ENCODE results near the gene NAV2. TPM values are rescaled to one million over a fixed set of nuclear protein-coding genes. Genes with fewer than 3 reads are reported as not detected.

NAV2 gene
- total RNA-seq, 1 donor from 2014 or later: 11.1 TPM

DNA sequence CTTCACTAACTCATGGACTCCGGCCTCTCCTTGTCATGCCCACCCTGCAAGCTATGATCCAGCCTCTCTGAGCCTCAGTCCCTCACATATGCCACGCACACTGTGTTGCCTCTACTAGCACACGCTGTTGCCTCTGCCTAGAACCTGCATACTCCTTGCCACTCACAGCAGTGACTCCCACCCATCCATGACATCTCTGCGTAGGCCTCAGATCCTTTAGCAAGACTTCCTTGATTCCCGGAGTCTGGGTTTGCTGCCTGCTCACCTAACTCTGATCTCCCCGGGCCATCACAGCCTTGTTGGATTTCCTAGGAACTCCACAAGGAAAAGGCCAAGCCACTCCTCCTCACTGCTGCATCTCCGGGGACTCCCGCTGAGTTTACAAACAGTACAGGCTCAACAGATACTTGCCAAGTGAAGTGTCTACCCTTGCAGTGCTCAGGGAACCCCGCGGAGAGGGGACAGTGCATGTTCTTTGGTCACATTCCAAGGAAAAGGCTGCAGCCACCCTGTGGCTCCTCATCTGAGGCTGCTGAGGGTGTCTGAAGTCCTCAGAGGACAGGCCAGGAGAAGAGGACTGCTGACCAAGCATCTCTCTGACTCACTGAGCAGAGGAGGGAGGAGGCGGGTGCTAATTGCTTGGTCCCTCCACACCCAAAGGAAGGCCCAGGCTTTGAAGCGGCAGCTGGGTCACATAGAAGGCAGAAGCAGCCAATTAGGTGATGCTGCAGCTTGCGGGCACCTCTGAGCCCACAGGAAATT, 42.4 kb upstream of the NAV2 start:
- no peaks in the 10 kb centered on the region for H3K27me3 ChIP-seq (ENCODE audit: control insufficient read depth, insufficient read depth, low read length)
- peak; percentile 37 for DNase-seq (ENCODE audit: low read depth)

DNA sequence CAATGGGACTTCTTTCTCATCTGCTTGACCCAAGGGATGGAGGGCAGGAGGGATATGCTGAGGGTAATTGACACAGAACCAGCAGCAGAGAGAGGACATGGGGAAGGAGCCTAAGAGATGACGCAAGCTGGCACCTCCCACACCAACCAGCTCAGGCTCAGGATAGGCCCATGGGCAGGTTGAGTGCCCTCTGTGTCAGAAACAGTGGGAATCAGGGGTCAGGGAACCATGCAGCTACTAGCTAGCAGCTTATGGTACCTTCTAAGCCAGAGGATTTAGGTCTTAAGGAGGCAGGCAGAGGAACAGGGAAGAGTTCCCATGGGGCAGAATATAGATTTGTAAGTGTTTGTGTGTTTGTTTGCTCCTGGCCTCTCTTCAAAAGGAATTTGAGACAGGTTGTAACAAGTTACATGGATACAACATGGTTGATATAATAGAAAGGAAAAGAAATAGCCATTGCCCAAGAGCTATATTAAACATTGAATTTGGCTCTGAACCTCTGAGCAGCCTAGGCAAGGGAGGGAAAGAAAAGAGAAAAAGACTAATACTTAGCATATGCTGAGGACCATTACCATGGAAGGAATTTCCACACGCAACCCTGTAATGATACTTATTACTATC, 39.9 kb upstream of the NAV2 start:
- H3K4me3 ChIP-seq (ENCODE audit: low read depth, low read length): no peak overlapping the region

More for the DNA sequence above, 42.4 kb upstream of the NAV2 start:
- Histone ChIP-seq H3K4me3 (ENCODE audit: low read depth, low read length) (no peak overlapping the region), H3K36me3 (ENCODE audit: control insufficient read depth, insufficient read depth, low read length) (no peaks in the 10 kb centered on the region)
- TF ChIP-seq, protein P1, sequence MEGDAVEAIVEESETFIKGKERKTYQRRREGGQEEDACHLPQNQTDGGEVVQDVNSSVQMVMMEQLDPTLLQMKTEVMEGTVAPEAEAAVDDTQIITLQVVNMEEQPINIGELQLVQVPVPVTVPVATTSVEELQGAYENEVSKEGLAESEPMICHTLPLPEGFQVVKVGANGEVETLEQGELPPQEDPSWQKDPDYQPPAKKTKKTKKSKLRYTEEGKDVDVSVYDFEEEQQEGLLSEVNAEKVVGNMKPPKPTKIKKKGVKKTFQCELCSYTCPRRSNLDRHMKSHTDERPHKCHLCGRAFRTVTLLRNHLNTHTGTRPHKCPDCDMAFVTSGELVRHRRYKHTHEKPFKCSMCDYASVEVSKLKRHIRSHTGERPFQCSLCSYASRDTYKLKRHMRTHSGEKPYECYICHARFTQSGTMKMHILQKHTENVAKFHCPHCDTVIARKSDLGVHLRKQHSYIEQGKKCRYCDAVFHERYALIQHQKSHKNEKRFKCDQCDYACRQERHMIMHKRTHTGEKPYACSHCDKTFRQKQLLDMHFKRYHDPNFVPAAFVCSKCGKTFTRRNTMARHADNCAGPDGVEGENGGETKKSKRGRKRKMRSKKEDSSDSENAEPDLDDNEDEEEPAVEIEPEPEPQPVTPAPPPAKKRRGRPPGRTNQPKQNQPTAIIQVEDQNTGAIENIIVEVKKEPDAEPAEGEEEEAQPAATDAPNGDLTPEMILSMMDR (IDR thresholded peaks at IDR 0.05; ENCODE audit: insufficient read depth, low read length, severe bottlenecking): no peak
- FAIRE-seq: peak; percentile 95

DNA sequence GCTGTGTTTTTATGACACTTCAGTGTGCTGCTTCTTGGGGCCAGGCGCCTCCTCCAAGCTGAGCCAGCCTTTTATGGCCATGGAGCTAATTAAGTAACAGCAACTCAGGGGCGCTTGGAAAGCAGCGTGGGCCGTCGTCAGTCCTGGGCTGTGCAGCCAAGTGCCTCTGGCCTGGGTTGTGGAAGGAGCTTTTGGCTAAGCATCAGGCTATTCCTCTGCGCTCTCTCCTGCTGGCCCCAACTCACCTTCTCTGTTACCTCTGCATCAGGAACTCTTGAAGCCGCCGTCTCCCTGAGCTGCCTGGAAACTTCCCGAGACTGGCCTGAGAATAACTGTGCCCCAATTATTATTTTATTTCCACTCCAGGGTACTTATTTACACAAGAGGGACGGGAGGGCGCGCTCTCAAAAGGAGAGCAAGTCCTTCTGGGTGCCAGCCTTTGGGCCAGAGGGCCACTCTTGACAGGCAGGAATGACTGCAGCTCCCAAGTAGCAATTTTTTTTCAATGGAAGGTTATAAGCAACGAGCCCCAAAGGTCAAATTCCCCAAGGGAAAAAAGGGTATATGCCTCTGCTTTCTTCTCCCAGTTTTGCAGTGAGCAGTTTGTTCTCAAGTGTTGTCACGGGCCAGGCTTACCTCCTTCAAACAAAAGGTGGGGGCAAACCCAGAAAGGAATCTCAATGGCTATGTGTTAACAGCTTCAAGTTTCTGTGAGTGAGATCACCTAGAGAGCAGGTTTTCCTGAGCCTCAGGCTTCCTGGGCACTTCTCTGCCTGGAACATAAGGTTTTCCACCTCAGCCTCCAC, 38.5 kb upstream of the NAV2 start:
- no peak overlapping the region for H3K4me3 ChIP-seq (ENCODE audit: low read depth, low read length)
- DNase-seq (ENCODE audit: low read depth) (peak; percentile 85), FAIRE-seq (no peak)
- TF ChIP-seq, protein P1 (IDR thresholded peaks at IDR 0.05; ENCODE audit: insufficient read depth, low read length, severe bottlenecking): no peak
- no peaks in the 10 kb centered on the region for H3K27me3 ChIP-seq (ENCODE audit: control insufficient read depth, insufficient read depth, low read length)
- H3K36me3 ChIP-seq (ENCODE audit: control insufficient read depth, insufficient read depth, low read length): no peaks in the 10 kb centered on the region

More for the DNA sequence above, 39.9 kb upstream of the NAV2 start:
- FAIRE-seq (no peak), DNase-seq (ENCODE audit: low read depth) (peak; percentile 89)
- Histone ChIP-seq H3K36me3 (ENCODE audit: control insufficient read depth, insufficient read depth, low read length) (no peaks in the 10 kb centered on the region), H3K27me3 (ENCODE audit: control insufficient read depth, insufficient read depth, low read length) (no peaks in the 10 kb centered on the region)
- TF ChIP-seq, protein P1 (IDR thresholded peaks at IDR 0.05; ENCODE audit: insufficient read depth, low read length, severe bottlenecking): no peak

- no peak overlapping the region for H3K4me3 ChIP-seq (ENCODE audit: low read depth, low read length)
- FAIRE-seq (no peak), DNase-seq (ENCODE audit: low read depth) (no peak)
- no peaks in the 10 kb centered on the region for H3K27me3 ChIP-seq (ENCODE audit: control insufficient read depth, insufficient read depth, low read length)
- TF ChIP-seq, protein P1 (IDR thresholded peaks at IDR 0.05; ENCODE audit: insufficient read depth, low read length, severe bottlenecking): no peak
- no peaks in the 10 kb centered on the region for H3K36me3 ChIP-seq (ENCODE audit: control insufficient read depth, insufficient read depth, low read length)
These were observed 37.8 kb upstream of the NAV2 start for GRCh38 chr11:19674836-19675235.

GRCh38 chr11:19675397-19675796, 37.2 kb upstream of the NAV2 start:
- FAIRE-seq (no peak), DNase-seq (ENCODE audit: low read depth) (peak; percentile 69)
- H3K4me3 ChIP-seq (ENCODE audit: low read depth, low read length): no peak overlapping the region
- no peaks in the 10 kb centered on the region for H3K36me3 ChIP-seq (ENCODE audit: control insufficient read depth, insufficient read depth, low read length)
- no peaks in the 10 kb centered on the region for H3K27me3 ChIP-seq (ENCODE audit: control insufficient read depth, insufficient read depth, low read length)
- TF ChIP-seq, protein P1 (IDR thresholded peaks at IDR 0.05; ENCODE audit: insufficient read depth, low read length, severe bottlenecking): no peak

Data from bronchial epithelial cell (primary cell).